CD4-positive, alpha-beta T cell (primary cell): ENCODE measurements around the gene ARX. TPM values are rescaled to one million over a fixed set of nuclear protein-coding genes. Genes with fewer than 3 reads are reported as not detected.

ENCODE experiments used
- ATAC-seq: fragments of 200-7000 bp; cut with Tn5 transposase; one replicate; pipeline ENCODE4 v1.10.0; 2022; ENCODE audit warnings: mild to moderate bottlenecking; ENCODE audit not compliant: poor library complexity
- CTCF ChIA-PET: fragments of 350-600 bp; sonication (Branson Sonifier 250); formaldehyde crosslinking; loops from one replicate; lab custom pipeline; 2021; ENCODE audit warnings: antibody characterized with exemption, inconsistent platforms; lab: Charles Lee
- POLR2A ChIA-PET: fragments of 350-600 bp; sonication (Branson Sonifier 250); formaldehyde crosslinking; loops from one replicate; lab custom pipeline; 2021; ENCODE audit warnings: antibody characterized with exemption, inconsistent platforms; lab: Charles Lee
- DNase-seq, 14 experiments: peaks; one replicate each; pipeline ENCODE4 v3.0.0-alpha.2; 2013 to 2020; ENCODE audit warnings: mixed read lengths in 2 of 14
- H3K27ac ChIP-seq, 2 donors: one replicate each; pipeline versions ENCODE4 v1.5.1 to v1.7.0; 2013; ENCODE audit warnings: low read length in 2 of 2, low read depth in 1 of 2, mild to moderate bottlenecking in 1 of 2
- H3K27me3 ChIP-seq, 2 experiments: 1 replicate in 1 of 2; 2 replicates in 1 of 2; pipeline versions ENCODE4 v1.6.1 to v1.7.0; 2013; ENCODE audit warnings: low read length in 2 of 2, control low read depth in 1 of 2, mild to moderate bottlenecking in 1 of 2, moderate library complexity in 1 of 2; ENCODE audit not compliant: insufficient read depth in 2 of 2, control insufficient read depth in 1 of 2
- H3K36me3 ChIP-seq: one replicate; pipeline ENCODE4 v1.6.1; 2013; ENCODE audit warnings: low read length, control low read depth; ENCODE audit not compliant: insufficient read depth
- H3K4me1 ChIP-seq: one replicate; pipeline ENCODE4 v1.6.1; 2013; ENCODE audit warnings: low read length, control low read depth; ENCODE audit not compliant: insufficient read depth
- H3K4me3 ChIP-seq: one replicate; pipeline ENCODE4 v1.5.1; 2013; ENCODE audit warnings: mild to moderate bottlenecking, low read length, moderate library complexity
- H3K9me3 ChIP-seq, 2 experiments: 1 replicate in 1 of 2; 2 replicates in 1 of 2; pipeline versions ENCODE4 v1.6.1 to v1.7.0; 2013; ENCODE audit warnings: low read length in 2 of 2, mild to moderate bottlenecking in 2 of 2, control low read depth in 1 of 2, moderate library complexity in 1 of 2; ENCODE audit not compliant: control insufficient read depth in 1 of 2, insufficient read depth in 1 of 2
- H3K27ac Mint-ChIP-seq: one replicate; pipeline ENCODE4 v1.8.0; 2020; ENCODE audit warnings: mixed read lengths
- H3K27me3 Mint-ChIP-seq: one replicate; pipeline ENCODE4 v1.8.0; 2021; ENCODE audit warnings: mixed read lengths
- H3K36me3 Mint-ChIP-seq: one replicate; pipeline ENCODE4 v1.8.0; 2021; ENCODE audit warnings: low read depth, mixed read lengths
- H3K4me1 Mint-ChIP-seq: one replicate; pipeline ENCODE4 v1.8.0; 2021; ENCODE audit warnings: low read depth, mixed read lengths
- H3K4me3 Mint-ChIP-seq: one replicate; pipeline ENCODE4 v1.8.0; 2020; ENCODE audit warnings: mild to moderate bottlenecking, mixed read lengths
- H3K9me3 Mint-ChIP-seq: one replicate; pipeline ENCODE4 v1.8.0; 2020; ENCODE audit warnings: mixed read lengths
- CTCF ChIP-seq: fragments of 200-600 bp; IDR thresholded peaks from one replicate; pipeline ENCODE4 v1.8.0; 2022; ENCODE audit warnings: antibody characterized with exemption, mild to moderate bottlenecking
- intact Hi-C, 2 experiments: fragments of 100-400 bp; cut with DNase I in 1 of 2; cut with micrococcal nuclease in 1 of 2; formaldehyde crosslinking; loops; one replicate each; pipeline versions ENCODE4 v1.15.1 to v1.9.0; 2023 to 2025; cut with DNase I, micrococcal nuclease
- total RNA-seq, 174 experiments: library from RNA in 2 of 174; stranded (reverse) in 2 of 174; gene quantifications; one replicate each; pipeline ENCODE4 v1.2.3 and lab custom pipeline; 2021 to 2026

Gene ARX
- total RNA-seq, 2 experiments from 2014 or later: not detected

DNA sequence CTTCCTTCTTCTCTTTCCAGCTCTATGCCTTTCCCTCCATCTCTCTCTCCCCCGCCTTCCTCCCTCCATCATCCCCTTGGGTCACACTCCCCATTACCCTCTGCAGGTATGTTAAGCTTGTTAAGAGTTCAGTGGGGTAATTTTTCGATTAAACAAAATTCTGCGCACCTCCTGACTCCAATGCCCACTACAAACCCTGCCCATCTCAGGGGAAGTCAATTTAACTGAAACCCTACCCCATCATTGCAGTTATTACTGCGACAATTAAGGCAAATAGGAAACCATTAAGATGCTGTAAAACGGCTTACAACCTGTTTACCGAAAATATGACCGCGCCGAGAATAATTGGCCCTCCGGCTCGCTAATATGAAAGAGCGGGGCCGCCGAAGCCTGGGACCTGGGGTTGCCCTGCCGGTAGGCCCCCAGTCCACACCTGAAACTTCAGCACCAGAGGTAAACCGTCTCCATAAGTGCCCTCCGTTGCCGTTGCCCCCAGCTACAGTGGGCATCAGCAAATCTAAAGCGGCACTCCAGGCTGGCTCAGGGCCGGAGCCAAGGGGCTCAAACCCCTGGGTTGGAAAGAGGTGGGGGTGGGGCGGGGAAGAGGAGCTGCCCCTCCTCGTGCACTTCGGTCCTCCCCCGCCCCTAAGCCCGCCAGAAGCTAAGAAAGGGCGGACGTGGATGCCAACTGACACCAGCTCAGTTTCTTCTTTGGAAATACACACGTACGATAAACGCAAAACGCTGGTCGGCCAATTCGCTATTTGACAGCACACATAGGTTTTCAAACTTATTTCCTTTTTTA is 4.8 kb downstream of the ARX start:
- Mint-ChIP-seq H3K4me3 (no peak overlapping the region), H3K27ac (no peak overlapping the region), H3K4me1 (peaks cover 7% of the 10 kb centered on the region), H3K9me3 (no peaks in the 10 kb centered on the region), H3K36me3 (no peaks in the 10 kb centered on the region), H3K27me3 (peaks cover 55% of the 10 kb centered on the region)
- intact Hi-C loops: no loop called here
- DNase-seq: no peak
- peaks cover 29% of the 10 kb centered on the region for H3K4me1 ChIP-seq
- CTCF ChIA-PET: no interaction called here
- POLR2A ChIA-PET: no interaction called here
- peaks cover 0 to 8% of the 10 kb centered on the region in 2 experiments for H3K9me3 ChIP-seq
- no peak overlapping the region for H3K4me3 ChIP-seq
- no peak for TF ChIP-seq CTCF
- H3K36me3 ChIP-seq: no peaks in the 10 kb centered on the region
- H3K27me3 ChIP-seq: peaks cover 32 to 73% of the 10 kb centered on the region in 2 experiments
- ATAC-seq: no peak
- H3K27ac ChIP-seq: no peak overlapping the region

- Mint-ChIP-seq H3K4me1 (peaks cover 8% of the 10 kb centered on the region), H3K27ac (no peak overlapping the region), H3K4me3 (no peak overlapping the region), H3K27me3 (peaks cover 49% of the 10 kb centered on the region), H3K9me3 (no peaks in the 10 kb centered on the region), H3K36me3 (no peaks in the 10 kb centered on the region)
- H3K4me1 ChIP-seq: peaks cover 21% of the 10 kb centered on the region
- H3K36me3 ChIP-seq: no peaks in the 10 kb centered on the region
- POLR2A ChIA-PET: no interaction called here
- TF ChIP-seq CTCF: no peak
- H3K4me3 ChIP-seq: no peak overlapping the region
- CTCF ChIA-PET: no interaction called here
- intact Hi-C loops: no loop called here
- H3K9me3 ChIP-seq: no peaks in the 10 kb centered on the region
- H3K27ac ChIP-seq: no peak overlapping the region
- peaks cover 28 to 66% of the 10 kb centered on the region in 2 experiments for H3K27me3 ChIP-seq
- DNase-seq (no peak), ATAC-seq (no peak)
Measured at GRCh38 chrX:25009407-25009806, 6.4 kb downstream of the ARX start.

DNA sequence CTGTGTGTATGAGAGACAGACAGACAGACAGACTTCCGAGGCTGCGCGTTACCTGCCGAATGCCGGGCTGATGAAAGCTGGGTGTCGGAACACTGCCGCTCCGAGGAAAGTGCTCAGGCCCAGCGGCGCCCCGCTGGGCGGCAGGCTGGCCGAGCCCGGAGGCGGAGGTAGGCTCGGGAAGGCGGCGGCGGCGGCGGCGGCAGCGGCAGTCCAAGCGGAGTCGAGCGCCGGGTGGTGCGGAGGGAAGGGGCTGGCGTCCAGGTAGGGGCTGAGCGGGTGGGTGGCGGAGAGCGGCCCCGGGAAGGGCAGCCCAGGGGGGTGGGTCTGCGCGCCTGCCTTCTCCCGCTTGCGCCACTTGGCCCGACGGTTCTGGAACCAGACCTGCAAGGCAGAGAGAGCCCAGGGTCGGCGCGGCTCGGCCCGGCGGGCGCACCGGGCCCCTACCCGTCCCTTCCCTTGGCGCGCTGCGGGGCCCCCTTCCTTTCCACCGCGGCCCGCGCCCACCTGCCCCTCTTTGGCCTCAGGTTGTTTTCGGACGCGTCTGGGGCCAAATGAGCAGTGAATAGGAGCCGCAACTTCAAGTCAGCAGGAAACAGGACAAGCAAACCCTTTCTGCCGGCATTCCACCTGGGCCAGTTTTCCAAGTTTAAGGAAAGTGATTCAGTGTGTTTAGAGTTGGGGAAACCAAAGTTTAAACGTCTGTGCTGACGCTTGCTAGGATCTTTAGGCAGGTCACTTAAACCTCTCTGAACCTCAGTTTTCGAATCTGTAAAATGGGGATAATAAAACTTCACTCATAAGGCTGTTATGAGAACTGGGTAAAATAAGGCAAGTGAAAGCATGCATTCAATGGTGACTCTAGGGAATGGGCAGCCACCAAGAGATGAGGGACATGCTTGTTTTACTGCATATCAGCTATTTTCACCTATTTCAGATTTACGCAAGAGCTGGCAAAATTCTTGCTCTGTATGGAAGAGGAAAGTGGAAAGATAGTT is 8.4 kb downstream of the ARX start:
- H3K4me1 ChIP-seq: peaks cover 12% of the 10 kb centered on the region
- no peak overlapping the region for H3K27ac ChIP-seq
- no peaks in the 10 kb centered on the region for H3K36me3 Mint-ChIP-seq
- no peak overlapping the region for H3K27ac Mint-ChIP-seq
- no peak overlapping the region for H3K4me3 Mint-ChIP-seq
- H3K9me3 ChIP-seq: no peaks in the 10 kb centered on the region
- peaks cover 12% of the 10 kb centered on the region for H3K4me1 Mint-ChIP-seq
- no peaks in the 10 kb centered on the region for H3K9me3 Mint-ChIP-seq
- no peak for ATAC-seq
- peaks cover 22 to 62% of the 10 kb centered on the region in 2 experiments for H3K27me3 ChIP-seq
- H3K36me3 ChIP-seq: no peaks in the 10 kb centered on the region
- peaks cover 62% of the 10 kb centered on the region for H3K27me3 Mint-ChIP-seq
- CTCF ChIA-PET: no interaction called here
- no peak overlapping the region for H3K4me3 ChIP-seq
- no peak for TF ChIP-seq CTCF
- DNase-seq: no peak
- POLR2A ChIA-PET: no interaction called here
- intact Hi-C loops: no loop called here
